Spinal cord (tissue), 10 donors: Measurements from ENCODE around the gene APOBEC3C. TPM values are rescaled to one million over a fixed set of nuclear protein-coding genes. Genes with fewer than 3 reads are reported as not detected.
"Not testable (repeated sequence)": the region's sequence is repeated elsewhere in the genome, so short reads cannot be mapped to it uniquely, and the experiment has no call there.

Experiments used
- DNase-seq, 6 donors: peaks; one replicate each; pipeline versions ENCODE4 v3.0.0 to v3.0.0-alpha.2; 2013 to 2015; ENCODE audit warnings: low spot score in 6 of 6, low read depth in 4 of 6
- H3K27ac ChIP-seq: one replicate; pipeline ENCODE4 v1.5.1; 2013; ENCODE audit warnings: low read depth, low read length, control low read depth
- H3K27me3 ChIP-seq: one replicate; pipeline ENCODE4 v1.6.1; 2013; ENCODE audit warnings: low read length; ENCODE audit not compliant: control insufficient read depth, insufficient read depth
- H3K36me3 ChIP-seq: one replicate; pipeline ENCODE4 v1.6.1; 2013; ENCODE audit warnings: low read length; ENCODE audit not compliant: control insufficient read depth, insufficient read depth
- H3K4me1 ChIP-seq: one replicate; pipeline ENCODE4 v1.6.1; 2013; ENCODE audit warnings: low read length; ENCODE audit not compliant: control insufficient read depth, insufficient read depth
- H3K4me3 ChIP-seq: one replicate; pipeline ENCODE4 v1.5.1; 2013; ENCODE audit warnings: low read depth, low read length, control low read depth
- H3K9me3 ChIP-seq: one replicate; pipeline ENCODE4 v1.6.1; 2013; ENCODE audit warnings: low read length; ENCODE audit not compliant: control insufficient read depth, insufficient read depth
- WGBS: methylation state at CpG from one replicate; pipeline ENCODE4 v1.1.5; 2013; ENCODE audit warnings: missing lambda C conversion rate; ENCODE audit not compliant: insufficient coverage; 5-methylcytosine and 5-hydroxymethylcytosine counted together
- polyA plus RNA-seq, 2 donors: library from polyadenylated mRNA; unstranded; fragments of 120-200 nt; gene quantifications; one replicate each; pipeline ENCODE4 v1.2.1, GENCODE V29; 2013; ENCODE audit not compliant: insufficient read length in 2 of 2
- total RNA-seq, 2 donors: library from RNA; depleted of rRNA in 1 of 2; stranded (reverse); fragments of 120-200 nt in 1 of 2; fragments of >200 nt in 1 of 2; gene quantifications; one replicate each; pipeline versions ENCODE4 v1.2.3 to v1.2.4, GENCODE V29; 2013 to 2014
- donor health status: healthy.

APOBEC3C gene
- total and polyA plus RNA-seq, 4 donors = 2.6 to 4.7 (median 3.2) TPM

DNA sequence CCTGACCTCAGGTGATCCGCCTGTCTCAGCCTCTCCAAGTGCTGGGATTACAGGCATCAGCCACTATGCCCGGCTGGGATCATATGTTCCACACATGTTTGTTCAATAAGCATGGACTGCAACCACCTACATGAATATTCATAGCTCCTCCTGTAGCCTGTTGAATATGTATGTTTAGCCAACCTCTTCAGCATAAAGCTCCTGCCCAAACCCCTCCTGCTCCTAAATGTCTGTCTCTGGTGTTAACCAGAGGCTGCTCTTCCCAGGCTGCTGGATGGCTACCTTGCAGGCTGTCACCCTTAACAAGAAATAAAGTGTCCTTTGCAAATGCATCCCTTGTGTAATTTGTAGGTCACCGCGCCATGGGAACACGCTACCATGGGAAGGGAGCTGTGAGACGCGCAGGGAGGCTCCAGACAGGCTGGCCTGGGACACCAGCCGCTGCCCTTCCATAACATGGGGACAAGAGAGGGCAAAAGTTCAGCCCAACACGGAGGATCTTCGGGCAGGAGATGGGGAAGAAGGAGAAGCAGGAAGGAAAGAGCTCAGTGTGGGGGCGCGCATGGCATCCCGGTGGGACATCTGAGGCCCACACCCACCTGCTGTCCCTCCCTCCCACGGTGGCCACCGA is 6.1 kb downstream of the APOBEC3C start:
- Histone ChIP-seq H3K4me1 (peaks cover 17% of the 10 kb centered on the region), H3K4me3 (peak overlapping the region; percentile 12)
- not testable (repeated sequence) for H3K27me3 ChIP-seq, H3K36me3 ChIP-seq, H3K9me3 ChIP-seq, H3K27ac ChIP-seq
- DNase-seq = peak in 2 of 6 donors; percentile 25 to 28
- 40% methylated on average over 10 of the region's 15 CpGs for WGBS

GRCh38 chr22:39021552-39022250 is 7.6 kb downstream of the APOBEC3C start:
- Histone ChIP-seq H3K36me3 (no peaks in the 10 kb centered on the region), H3K27me3 (no peaks in the 10 kb centered on the region), H3K4me1 (peaks cover 12% of the 10 kb centered on the region), H3K9me3 (no peaks in the 10 kb centered on the region), H3K4me3 (no peak overlapping the region), H3K27ac (no peak overlapping the region)
- DNase-seq = no peak
- WGBS = 75% methylated on average over 6 of the region's 9 CpGs

DNA sequence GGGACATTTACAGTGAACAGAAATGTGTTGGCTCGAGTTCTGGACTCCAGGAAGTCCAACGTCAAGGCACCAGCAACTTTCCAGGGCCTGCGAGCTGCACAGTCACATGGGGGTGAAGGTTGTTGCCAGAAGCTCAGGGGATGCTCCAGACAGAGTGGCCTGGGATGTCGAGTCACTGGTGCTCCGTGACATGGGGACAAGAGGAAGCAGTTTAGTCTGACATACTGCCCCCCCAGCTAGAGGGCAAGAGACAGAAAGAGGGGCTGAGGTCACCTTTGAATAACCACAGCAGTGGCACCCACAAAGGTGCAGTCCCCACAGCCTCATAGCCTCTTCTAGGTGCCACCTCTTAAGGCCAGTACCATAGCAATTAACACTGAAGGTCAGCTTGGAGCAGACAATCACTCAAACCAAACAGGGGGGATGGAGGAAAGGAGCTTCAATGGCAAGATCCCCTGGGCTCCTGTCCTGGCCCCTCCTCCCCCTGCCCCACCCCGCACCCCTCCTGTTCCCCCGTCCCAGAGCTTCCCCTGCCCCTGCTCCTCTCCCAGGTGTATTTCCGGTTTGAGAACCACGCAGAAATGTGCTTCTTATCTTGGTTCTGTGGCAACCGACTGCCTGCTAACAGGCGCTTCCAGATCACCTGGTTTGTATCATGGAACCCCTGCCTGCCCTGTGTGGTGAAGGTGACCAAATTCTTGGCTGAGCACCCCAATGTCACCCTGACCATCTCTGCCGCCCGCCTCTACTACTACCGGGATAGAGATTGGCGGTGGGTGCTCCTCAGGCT is 10.7 kb downstream of the APOBEC3C start:
- no peak for DNase-seq
- Histone ChIP-seq H3K9me3 (no peaks in the 10 kb centered on the region), H3K27me3 (no peaks in the 10 kb centered on the region), H3K36me3 (no peaks in the 10 kb centered on the region), H3K27ac (no peak overlapping the region), H3K4me3 (no peak overlapping the region), H3K4me1 (peaks cover 12% of the 10 kb centered on the region)
- WGBS = 83% methylated on average over 13 of the region's 15 CpGs

DNA sequence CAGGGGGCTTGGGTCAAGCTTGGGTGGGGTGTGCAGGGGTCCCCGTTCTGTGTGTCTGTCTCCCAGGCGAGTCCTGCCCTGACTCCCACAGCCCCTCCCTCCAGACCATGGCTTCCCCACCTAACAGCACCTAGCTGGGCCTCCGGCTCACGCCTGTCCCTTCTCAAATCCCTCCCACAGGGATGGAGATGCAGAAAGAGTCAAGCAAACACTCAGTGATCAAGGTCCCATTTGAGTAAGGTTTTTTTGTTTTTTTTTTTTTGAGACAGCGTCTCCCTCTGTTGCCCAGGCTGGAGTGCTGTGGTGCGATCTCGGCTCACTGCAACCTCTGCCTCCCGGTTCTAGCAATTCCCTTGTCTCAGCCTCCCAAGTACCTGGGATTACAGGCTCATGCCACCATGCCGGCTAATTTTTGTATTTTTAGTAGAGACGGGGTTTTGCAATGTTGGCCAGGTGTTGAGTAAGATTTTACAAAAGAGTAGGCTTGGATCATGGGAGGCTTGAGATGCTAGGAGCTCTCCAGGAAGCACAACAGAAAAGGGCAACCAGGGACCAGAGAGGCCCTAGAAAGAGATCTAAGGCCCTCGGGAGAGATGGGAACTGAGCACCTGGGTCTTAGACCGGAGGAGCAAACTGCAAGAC is 12.6 kb downstream of the APOBEC3C start:
- Histone ChIP-seq H3K9me3 (no peaks in the 10 kb centered on the region), H3K27ac (no peak overlapping the region), H3K27me3 (no peaks in the 10 kb centered on the region), H3K4me3 (no peak overlapping the region), H3K36me3 (no peaks in the 10 kb centered on the region), H3K4me1 (peaks cover 1% of the 10 kb centered on the region)
- WGBS = 98% methylated on average over 7 of the region's 12 CpGs
- no peak for DNase-seq

DNA sequence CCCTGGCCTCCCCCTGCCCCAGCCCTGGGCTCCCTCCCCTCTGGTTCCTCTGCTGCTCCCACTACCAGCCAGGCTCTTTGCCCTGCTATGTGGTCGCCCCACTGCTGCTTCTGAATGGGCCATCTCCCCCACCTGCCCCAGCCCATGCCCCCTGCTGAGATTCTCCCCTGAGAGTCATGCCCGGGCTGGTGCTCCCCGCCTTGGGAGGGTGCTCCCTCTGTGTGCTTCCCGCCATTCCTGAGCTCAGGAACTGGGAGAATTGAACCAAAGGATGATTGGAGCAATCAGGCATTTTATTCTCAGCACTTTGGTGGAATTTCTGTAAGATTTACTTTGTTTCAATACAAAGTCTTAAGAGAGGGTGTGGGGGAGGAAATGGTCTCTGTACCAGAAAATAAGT is 13.7 kb downstream of the APOBEC3C start:
- no peaks in the 10 kb centered on the region for H3K27me3 ChIP-seq
- no peaks in the 10 kb centered on the region for H3K4me1 ChIP-seq
- H3K36me3 ChIP-seq = no peaks in the 10 kb centered on the region
- no peak overlapping the region for H3K4me3 ChIP-seq
- DNase-seq = no peak
- 40% methylated on average over 1 of the region's 4 CpGs for WGBS
- H3K27ac ChIP-seq = no peak overlapping the region
- no peaks in the 10 kb centered on the region for H3K9me3 ChIP-seq

- Histone ChIP-seq H3K36me3 (no peaks in the 10 kb centered on the region), H3K4me3 (no peak overlapping the region), H3K9me3 (no peaks in the 10 kb centered on the region), H3K27me3 (no peaks in the 10 kb centered on the region), H3K4me1 (no peaks in the 10 kb centered on the region), H3K27ac (no peak overlapping the region)
- DNase-seq = no peak
- WGBS = 94% methylated on average over 10 of the region's 11 CpGs
Observed at GRCh38 chr22:39028281-39028680, 14.2 kb downstream of the APOBEC3C start.

GRCh38 chr22:39029227-39029626 is 15.2 kb downstream of the APOBEC3C start:
- no peaks in the 10 kb centered on the region for H3K9me3 ChIP-seq
- DNase-seq = no peak
- H3K27me3 ChIP-seq = no peaks in the 10 kb centered on the region
- H3K27ac ChIP-seq = no peak overlapping the region
- H3K4me1 ChIP-seq = no peaks in the 10 kb centered on the region
- no peak overlapping the region for H3K4me3 ChIP-seq
- no peaks in the 10 kb centered on the region for H3K36me3 ChIP-seq
- WGBS = 93% methylated on average over 13 of the region's 13 CpGs

DNA sequence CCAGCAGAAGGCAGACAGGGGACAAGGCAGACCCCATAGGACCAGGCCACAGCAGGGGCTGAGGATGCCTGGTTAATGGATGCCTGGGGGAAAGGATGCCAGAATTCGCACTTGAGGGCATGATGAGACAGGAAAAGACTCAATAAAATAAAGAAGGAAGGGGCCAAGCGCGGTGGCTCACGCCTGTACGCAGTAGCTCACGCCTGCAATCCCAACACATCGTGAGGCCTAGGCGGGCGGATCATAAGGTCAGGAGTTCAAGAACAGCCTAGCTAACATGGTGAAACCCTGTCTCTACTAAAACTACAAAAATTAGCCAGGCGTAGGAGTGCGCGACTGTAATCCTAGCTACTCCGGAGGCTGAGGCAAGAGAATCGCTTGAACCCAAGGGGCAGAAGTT is 16.6 kb downstream of the APOBEC3C start:
- Histone ChIP-seq H3K27me3 (no peaks in the 10 kb centered on the region), H3K9me3 (no peaks in the 10 kb centered on the region), H3K4me3 (no peak overlapping the region), H3K36me3 (no peaks in the 10 kb centered on the region), H3K27ac (no peak overlapping the region), H3K4me1 (no peaks in the 10 kb centered on the region)
- WGBS = 93% methylated on average over 9 of the region's 14 CpGs
- DNase-seq = no peak

- H3K36me3 ChIP-seq, H3K27me3 ChIP-seq, DNase-seq, H3K9me3 ChIP-seq, H3K4me3 ChIP-seq, H3K4me1 ChIP-seq, H3K27ac ChIP-seq: not testable (repeated sequence)
- 58% methylated on average over 12 of the region's 18 CpGs for WGBS
Observed at GRCh38 chr22:39031434-39032295, 17.6 kb downstream of the APOBEC3C start.
